Fibroblast of pulmonary artery (primary cell): Measurements from ENCODE around the gene SETD6.

Experiments used
- DNase-seq: peaks from one replicate; pipeline ENCODE4 v3.0.0-alpha.2; 2010; ENCODE audit warnings: low read depth
- H3K4me3 ChIP-seq: replicated peaks from 2 replicates; pipeline ENCODE4 v1.5.1; 2011; ENCODE audit warnings: low read depth, mild to moderate bottlenecking, control low read depth, low read length, moderate library complexity
- CTCF ChIP-seq: IDR thresholded peaks from 2 replicates; pipeline ENCODE4 v1.5.1; 2011; ENCODE audit warnings: mild to moderate bottlenecking, control low read depth, low read length, inconsistent platforms; ENCODE audit errors: missing control alignments

The SETD6 gene

GRCh38 chr16:58532414-58532813 lies 17.1 kb downstream of the SETD6 start:
- H3K4me3 ChIP-seq: no peak overlapping the region
- DNase-seq: no peak
- TF ChIP-seq CTCF: no peak

GRCh38 chr16:58533751-58534470 lies 18.6 kb downstream of the SETD6 start:
- DNase-seq: peak; percentile 12
- no peak overlapping the region for H3K4me3 ChIP-seq
- TF ChIP-seq CTCF: no peak

- TF ChIP-seq CTCF: no peak
- H3K4me3 ChIP-seq: no peak overlapping the region
- DNase-seq: no peak
Measured at GRCh38 chr16:58535100-58535499, 19.8 kb downstream of the SETD6 start.

GRCh38 chr16:58536278-58536677 lies 21.0 kb downstream of the SETD6 start:
- no peak overlapping the region for H3K4me3 ChIP-seq
- no peak for TF ChIP-seq CTCF
- no peak for DNase-seq

GRCh38 chr16:58537124-58537906 lies 22.0 kb downstream of the SETD6 start:
- no peak for TF ChIP-seq CTCF
- no peak for DNase-seq
- no peak overlapping the region for H3K4me3 ChIP-seq

- TF ChIP-seq CTCF: no peak
- H3K4me3 ChIP-seq: no peak overlapping the region
- no peak for DNase-seq
Measured at GRCh38 chr16:58541711-58542110, 26.4 kb downstream of the SETD6 start.
